NOMO-1 (cell line): Measurements from ENCODE around the gene ZDHHC8.
"Not testable (repeated sequence)": the region's sequence is repeated elsewhere in the genome, so short reads cannot be mapped to it uniquely, and the experiment has no call there.

Experiments used
- DNase-seq, 2 experiments: peaks; one replicate each; lab custom pipeline; 2025; ENCODE audit not compliant: unreplicated experiment in 2 of 2; lab: John Stamatoyannopoulos, UW

The ZDHHC8 gene

DNA sequence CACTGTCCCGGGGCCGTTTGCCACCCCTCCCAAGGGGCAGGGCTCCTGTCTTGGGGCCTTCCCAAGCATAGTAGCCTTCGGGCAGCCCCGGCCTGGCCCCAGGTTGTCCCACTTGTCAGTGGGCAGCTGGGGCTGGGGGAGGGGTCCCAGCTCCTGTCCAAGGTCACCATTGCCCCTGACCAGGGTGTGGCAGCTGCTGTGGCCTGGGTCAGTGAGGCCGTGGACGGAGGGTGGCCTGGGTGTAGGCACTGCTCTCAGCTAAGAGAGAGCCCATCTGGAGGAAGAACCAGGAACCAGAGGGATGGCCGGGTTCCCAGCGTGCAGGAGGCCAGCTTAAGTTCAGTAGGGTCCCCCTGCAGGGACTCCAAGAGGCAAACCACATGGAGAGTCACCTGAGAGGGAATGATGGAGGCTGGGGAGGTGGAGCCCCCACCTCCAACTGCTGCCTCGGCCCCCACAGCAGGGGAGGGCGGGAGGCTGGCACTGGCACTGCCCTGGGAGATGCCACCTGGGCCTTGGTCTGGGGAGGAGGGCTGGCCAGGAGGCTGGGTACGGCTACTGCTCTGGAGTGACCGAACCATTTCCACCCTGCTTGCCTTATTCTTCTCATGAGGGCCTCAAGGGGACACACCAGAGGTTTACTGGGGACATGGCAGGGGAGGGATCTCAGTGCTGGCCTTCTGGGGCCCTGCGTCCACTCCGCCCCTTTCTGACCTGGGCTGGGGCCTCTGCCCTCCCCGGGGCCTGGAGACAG, 26.0 kb downstream of the ZDHHC8 start:
- no peak for DNase-seq

DNA sequence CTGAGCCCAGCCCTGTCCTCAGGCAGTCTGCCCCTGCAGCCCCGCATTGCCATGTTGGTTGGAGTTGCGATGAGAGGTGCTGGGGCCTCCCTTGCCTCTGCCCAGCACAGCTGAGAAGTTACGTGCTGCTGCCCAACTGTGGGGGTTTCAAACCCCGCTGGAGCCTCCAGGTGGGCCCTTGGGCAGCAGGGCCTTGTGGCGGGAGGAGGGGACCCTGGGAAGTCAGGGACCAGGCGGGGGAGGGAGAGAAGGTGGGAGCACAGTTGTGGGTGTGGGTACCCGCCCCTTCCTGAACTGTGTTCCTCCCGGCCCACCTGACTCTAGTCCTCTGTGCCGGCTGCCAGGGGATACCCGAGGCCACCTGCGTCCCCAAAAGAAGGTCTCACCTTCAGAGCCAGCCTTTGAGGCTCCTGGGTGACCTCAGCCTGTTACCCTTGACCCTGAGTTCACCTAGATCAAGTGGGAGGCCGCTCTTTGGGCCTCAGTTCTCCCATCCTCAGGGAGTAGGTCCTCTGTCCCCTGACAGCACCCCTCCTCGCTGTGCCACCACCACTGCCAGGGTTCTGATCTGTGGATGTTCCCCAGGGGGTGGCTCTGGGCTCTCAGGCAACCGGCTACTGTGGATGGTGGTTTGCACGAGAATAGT, 26.9 kb downstream of the ZDHHC8 start:
- DNase-seq: no peak

DNA sequence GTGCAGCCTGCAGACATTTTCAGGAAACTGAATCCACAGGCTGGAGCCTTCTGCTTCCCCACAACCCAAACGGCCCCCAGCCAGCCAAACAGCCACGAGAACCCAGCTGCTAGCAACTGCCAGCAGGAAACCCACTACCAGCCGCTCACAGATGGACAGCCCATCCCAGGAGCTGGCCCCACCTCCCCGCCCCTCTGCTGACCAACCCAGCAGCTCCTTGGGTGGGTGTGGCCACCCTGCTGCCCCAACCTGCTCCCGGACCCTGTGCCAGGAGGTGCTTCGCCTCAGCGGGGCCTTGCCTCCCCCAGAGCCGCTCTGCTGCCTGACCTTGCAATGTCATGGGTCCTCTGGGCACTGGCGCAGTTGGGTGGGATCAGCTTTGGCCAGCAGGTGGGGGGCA, 27.5 kb downstream of the ZDHHC8 start:
- no peak for DNase-seq

DNA sequence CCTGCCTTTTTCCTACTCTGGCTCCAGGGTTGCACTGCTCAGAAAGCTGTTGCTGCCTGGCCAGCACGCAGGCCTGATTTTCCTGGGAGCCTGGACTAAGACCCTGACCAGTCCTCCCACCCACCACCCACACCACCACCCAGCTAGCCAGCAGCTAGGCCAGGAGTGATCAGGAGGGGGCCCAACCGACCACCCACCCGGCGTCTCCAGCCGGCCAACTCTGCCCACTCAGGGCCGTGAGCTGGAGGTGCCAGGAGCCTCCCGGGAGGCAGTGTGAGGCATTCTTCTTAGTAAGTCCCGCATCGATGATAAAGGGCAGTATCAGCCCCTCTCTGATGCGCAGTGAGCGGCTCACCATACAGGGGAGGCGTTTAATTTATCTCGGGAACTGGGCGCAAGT, 27.9 kb downstream of the ZDHHC8 start:
- DNase-seq: not testable (repeated sequence)

DNA sequence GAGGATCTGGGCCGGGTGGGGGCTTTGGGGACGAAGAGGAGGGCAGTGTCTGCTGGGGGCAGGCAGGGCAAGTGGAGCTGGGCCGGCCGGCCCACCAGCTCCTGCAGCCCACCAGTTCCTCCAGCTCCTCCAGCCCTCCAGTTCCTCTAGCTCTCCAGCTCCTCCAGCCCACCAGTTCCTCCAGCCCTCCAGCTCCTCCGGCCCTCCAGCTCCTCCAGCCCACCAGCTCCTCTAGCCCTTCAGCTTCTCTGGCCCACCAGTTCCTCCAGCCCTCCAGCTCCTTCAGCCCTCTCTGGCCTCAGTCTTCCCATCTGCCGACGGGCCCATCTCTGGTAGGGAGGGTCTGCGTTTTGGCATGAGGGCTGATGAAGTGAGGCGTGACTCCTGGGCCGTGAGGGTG, 28.4 kb downstream of the ZDHHC8 start:
- DNase-seq: no peak

DNA sequence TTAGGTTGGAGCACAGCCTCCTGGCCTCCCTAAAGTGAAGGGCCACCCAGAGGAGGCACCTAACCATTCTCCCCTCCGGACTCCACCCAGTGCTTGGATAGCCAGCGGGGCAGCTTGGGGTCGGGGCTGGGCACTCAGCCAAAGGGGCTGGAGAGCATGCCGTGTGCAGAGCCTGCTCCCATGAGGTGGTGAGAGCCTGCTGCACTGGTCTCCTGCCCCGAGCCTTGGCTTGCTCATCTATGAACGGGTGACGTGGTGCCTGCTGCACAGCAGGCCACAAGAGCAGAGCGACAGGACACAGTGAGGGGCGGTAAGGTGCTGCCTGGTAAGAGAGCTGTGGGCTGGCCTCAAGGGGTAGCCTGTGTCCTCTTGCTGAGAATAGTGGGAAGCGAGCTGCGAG, 33.3 kb downstream of the ZDHHC8 start:
- DNase-seq: no peak

DNA sequence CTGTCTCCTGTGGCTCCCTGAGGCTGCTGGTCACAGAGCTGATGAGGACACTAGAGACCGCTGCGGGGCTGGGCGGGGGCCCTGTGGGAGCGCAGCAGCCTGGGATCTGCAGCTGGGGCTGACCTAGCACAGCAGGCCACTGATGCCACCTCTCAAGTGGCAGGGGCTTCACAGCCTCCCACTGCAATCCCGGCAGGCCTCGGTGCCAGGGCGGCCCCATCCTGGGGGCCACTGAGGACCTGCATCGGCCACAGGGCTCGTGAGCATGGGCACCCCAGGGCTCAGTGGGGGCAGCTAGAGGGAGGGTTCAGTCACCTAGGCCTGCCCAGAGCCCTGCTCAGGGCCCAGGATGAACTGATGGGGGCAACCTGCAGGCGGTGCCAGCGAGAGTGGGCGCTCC, 33.8 kb downstream of the ZDHHC8 start:
- DNase-seq: no peak

DNA sequence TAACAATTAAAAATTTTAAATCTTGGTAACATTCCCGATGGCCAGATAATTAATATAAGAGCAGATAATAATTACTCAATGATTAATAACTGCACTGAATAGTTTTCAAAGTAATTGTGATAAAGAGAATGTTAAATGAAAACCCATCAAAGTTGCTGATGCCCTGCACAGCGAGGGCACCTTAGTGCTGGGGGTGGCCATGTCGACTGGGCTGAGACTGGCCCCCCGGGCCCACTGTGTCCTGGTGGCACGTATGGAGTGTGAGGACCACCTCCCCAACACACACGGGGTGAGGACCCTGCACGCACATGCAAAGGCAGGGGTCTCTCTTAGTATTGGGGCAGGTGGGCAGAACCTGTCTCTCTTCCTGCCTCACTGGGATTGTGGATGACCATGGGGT, 34.3 kb downstream of the ZDHHC8 start:
- DNase-seq: no peak

DNA sequence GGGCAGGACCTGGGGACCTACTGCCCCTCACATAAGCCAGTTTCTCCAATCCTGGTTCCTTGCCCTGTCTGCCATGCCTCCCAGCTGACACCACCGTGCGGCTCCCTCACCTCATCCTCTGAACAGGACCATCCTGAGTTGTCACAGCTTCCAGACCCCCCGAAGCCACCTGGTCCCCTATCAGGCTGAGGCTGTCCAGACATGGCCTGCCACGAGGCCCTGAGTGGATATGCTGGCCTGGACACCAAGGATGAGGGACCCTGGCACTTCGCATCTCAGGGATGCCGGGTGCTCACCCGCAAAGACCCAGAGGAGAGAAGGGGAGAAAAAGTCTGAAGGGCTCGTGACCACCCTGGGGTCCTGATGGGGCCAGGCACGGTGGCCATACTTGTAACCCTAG, 35.1 kb downstream of the ZDHHC8 start:
- DNase-seq: no peak

DNA sequence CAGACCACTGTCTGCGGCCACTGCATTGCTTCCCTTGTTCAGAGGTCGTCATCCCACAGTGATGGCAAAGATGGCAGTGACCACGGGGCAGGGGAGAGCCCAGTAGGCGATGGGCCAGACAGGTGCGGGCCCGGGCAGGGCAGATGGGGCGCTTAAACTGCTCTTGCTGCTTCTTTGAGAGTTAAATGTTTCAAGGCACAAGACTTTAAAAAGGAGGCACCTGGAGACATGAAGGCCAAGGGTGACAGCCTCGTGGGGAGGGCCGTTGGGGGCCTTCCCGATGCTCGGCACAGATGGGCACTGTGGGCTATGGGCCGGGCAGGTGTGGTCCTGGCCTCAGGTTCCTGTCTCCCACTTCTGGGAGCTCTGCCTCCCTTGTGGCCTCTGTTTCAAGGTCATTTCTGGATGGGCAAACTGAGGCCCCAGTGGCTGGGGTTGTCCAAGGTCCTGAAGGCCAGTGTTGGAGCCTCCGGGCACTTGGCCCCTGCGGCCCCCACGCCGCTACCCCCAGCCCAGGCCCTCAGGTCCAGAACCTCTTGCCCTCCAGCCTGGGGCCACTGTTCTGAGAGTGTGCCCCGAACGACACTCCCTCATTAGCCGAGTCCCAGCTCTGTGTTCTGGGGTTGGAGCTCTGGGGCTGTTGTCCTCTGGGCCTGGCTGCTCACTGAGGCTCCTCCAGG, 36.2 kb downstream of the ZDHHC8 start:
- DNase-seq: no peak

DNA sequence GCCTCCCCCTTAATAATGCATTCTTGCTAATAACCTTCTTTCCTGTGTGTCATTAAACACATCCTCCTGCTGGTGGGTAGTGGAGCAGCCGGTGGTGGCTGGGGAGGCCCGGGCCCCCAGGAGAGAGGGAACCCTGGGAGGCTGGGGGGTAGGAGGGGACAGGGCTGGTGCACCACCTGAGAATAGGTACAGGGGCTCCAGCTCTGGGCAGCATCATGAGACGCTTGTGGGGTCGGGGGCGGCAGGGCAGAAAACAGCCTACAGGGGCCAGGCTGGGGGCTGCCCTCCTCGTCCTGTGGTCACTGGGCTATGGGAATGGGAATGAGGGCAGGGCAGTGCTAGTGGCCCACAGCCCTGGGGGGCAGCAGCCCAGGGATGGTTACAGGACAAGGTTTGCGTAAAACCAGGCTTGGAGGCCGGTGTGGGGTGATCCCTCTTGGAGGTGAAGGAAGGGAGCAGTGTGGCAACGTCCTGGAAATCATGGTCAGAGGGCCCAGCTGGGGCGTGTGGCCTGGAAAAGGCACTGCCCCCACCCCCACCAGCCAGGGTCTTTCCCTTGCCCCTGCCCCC, 37.7 kb downstream of the ZDHHC8 start:
- DNase-seq: no peak

DNA sequence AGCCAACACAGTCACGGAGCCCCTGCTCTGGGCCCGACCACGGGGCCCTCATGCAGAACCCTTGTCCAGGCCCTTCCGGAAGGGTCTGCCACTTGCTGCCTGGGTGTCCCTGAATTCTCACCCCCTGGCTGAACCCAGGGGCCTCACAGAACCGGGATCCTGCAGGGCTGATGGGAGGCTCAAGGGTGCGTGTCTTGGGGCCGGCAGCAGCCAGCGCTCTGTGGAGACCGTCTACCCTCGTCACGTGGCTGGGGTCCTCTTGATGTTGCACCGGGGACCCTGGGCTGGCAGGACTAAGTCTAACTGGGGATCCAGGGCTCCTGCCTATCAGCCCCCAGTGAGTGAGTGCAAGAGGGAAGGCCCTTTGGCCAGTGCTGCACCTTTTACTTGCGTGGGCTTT, 38.6 kb downstream of the ZDHHC8 start:
- no peak for DNase-seq

DNA sequence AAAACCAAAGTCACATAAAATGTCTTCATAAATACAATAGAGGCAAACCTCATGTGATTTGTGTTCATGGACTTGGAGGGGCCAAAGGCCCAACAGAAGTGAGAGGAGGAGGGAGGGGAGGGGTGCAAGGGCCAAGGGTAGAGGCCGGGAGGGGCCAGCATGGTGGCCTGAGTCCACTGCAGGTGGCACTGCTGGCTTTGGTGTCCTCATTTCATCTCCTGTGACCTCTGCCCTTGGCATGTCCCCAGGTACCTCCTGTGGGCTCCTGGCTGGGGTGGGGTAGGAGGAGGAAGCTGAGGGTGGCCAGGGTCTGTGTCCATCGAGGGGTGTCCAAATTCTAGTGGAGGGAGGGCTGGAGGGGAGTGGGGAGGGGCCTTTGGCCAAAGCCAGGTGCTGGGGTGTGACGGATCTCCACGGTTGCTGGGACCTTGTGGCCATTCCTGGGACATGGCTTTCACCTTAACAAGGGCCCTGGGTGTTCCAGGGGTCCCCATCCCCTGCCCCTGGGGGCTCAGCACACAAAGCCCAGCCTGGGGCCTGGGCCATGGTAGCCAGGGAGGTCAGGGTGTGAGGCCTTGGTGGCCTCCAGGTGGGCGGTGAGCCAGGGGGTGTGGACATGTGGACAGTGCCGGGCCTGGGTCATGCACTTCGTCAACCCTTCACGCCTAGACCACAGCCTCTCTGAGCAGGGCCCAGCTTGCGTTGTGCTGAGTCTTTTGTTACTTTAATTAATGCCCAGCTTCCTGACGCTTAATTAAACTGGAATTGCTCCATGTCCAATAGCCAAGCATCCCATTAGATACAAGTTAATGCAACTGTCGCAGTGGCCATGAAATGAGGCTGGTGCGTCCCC, 39.9 kb downstream of the ZDHHC8 start:
- no peak for DNase-seq

DNA sequence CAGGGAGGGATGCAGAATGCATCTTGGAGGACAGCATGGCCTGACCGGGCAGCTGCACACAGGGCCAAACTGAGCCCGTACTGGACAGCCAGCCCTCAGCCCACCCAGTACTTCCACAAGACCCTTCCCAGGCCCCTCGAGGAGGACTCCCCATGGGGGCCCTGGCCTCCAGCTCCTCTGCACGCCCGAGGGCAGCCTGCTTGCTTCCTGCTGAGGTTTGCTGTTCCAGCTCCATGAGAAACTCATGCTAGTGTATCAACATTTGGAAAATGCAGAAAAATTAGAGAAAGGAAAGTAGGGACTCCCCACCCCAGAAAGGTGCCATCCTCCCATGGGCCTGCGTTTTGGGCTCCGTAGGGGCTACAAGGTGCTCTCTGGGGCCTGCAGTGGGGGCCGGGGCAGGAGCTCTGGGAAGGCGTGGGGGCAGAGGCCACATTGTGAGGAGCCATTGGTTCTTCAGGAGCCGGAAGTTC, 40.6 kb downstream of the ZDHHC8 start:
- no peak for DNase-seq

DNA sequence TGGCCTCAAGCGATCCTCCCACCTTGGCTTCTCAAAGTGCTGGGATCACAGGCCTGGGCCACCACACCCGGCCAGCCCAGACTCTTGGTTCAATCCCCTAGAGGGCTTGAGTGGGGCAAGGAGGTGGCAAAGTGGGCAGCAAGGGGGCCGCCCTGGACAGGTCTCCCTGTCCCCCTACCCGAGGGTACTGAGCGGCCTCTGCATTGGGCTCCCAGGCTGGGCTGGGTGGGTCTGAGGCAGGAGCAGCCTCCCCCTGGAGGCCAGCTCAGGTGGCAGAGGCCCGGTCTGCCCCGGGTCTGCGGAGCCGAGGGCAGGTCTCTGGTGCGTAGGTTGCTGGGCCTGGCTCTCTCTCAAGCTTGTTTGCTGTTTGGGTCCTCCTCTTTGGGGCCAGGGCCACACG, 41.6 kb downstream of the ZDHHC8 start:
- no peak for DNase-seq

DNA sequence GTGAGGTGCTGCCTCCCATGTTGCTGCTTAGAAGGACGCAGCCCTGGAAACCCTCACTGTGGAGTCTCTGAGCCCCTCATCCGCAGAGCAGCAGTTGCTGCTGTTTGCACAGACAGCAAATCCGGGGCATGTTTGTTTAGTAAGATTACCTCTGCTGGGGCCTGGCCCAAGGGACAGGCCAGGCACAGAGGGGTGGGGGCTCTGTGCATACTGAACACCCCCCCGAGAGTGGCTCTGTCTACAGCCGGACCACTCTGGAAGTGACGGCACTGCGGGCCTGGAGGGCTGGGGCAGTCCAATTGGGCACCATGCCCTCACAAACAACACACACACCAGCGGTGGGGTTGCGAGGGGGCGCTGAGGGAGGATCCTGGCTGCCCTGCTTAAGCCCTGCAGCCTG, 42.2 kb downstream of the ZDHHC8 start:
- DNase-seq: no peak

DNA sequence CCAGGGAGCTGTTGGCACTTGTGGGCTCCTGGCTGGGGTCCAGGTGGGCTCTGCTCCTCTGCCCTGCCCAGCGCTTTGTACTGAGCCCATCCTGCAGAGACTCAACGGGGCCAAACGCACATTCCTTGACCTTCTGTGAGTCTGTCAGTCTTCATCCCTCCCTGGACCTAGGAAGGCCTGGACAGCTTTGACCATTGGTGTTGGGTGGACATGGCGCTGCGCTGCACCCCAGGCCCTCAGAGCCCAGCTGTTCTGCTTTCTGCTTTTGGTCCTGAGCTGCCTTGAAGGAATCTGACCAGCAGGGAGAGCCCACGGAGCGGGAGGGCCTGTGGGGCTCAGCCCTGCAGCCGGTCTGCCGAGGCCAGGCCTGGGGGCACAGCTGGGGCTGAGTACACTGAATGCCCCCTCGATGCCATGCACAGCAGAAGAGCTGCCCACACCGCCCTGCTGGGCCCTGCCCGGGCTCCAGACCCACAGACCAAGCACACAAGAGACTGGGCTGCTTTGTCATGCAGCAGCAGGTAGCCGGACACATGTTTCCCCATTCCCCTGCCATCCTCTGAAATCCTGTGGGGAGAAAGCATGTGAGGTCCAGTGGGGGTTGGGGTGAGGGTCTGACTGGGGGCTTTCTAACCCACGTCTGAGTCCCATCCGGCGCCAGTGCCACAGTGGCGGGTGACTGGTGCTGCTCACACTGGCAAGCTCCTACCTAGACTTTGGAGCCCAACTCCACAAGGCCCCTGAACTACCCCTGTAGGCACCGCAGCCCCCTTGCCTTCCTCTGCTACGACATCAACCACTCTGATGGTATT, 43.4 kb downstream of the ZDHHC8 start:
- no peak for DNase-seq

DNA sequence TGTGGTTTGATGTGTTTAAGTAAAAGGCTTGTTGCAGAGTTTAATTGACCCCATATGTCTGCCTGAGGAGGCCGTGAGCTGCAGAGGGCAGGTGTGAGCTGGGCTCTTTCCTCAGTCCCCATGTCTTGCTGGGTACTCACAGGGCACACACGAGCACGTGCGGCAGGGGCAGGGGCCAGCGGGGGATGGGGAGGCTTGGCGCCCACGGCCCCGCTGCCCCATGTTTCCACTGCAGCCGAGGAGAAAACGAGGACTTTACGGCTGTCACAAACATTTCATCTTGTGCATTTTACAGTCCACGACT, 43.9 kb downstream of the ZDHHC8 start:
- no peak for DNase-seq

DNA sequence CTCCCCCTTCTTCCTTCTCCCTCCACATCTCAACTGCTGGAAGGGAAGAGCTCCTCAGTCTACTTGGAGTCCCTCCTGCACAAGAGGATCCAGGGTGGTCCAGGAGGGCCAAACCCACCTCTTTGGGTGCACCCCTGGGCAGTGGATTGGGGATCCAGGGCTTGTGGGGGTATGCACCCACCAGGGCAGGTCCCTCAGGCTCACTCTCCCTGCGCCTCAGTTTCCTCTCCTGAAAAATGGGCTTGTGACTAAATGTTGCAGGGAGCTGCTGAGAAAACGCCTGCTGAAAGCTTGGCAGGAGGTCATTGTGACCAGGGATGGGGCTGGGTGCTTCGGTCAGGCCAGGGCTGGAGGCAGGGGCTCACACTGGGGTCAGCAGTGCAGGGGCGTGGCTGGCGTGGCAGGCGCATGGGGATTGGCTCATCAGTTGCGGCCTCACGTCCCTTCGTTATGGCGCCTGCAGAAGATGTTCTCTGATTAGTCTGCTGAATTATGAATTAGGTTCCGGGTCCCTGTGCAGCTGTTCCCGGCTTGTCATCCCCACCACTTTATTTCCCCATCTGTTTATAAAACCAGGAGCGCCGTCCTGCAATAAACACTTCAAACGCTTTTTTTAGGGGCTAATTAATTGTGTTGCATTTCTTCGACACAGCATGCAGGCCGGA, 44.9 kb downstream of the ZDHHC8 start:
- no peak for DNase-seq
